ENCODE measurements around the gene ILKAP. TPM values are rescaled to one million over a fixed set of nuclear protein-coding genes. Genes with fewer than 3 reads are reported as not detected.
A peak's percentile ranks its signal among the peaks of the same experiment; 100 is the strongest.

Gene ILKAP
- total and polyA plus RNA-seq, 8 donors, result 20.4 to 59.4 (median 37.8) TPM

- DNase-seq, result no peak
- H3K4me3 ChIP-seq, result no peak overlapping the region
- peak overlapping the region in 1 of 5 donors; percentile 73 for H3K27ac ChIP-seq
- WGBS, 5 donors, result 83 to 91% (median 88%) methylated on average over 11 of the region's 11 CpGs
- no peaks in the 10 kb centered on the region for H3K27me3 ChIP-seq
- intact Hi-C loops (cut with DNase I; ENCODE audit: low total_unique reads), result no loop called here
- H3K9me3 ChIP-seq, result no peaks in the 10 kb centered on the region
- peaks cover 0 to 9% (median 3%) of the 10 kb centered on the region in 4 donors for H3K36me3 ChIP-seq
- peaks cover 0 to 53% (median 24%) of the 10 kb centered on the region in 4 donors for H3K4me1 ChIP-seq
- TF ChIP-seq POLR2A (IDR thresholded peaks at IDR 0.05) (no peak), CTCF (IDR thresholded peaks at IDR 0.05) (no peak)
These were observed 24.1 kb upstream of the ILKAP start for GRCh38 chr2:238227587-238228032.

- no peak overlapping the region for H3K4me3 ChIP-seq
- intact Hi-C loops (cut with DNase I; ENCODE audit: low total_unique reads), result no loop called here
- peaks cover 0 to 9% (median 3%) of the 10 kb centered on the region in 4 donors for H3K36me3 ChIP-seq
- peaks cover 0 to 53% (median 23%) of the 10 kb centered on the region in 4 donors for H3K4me1 ChIP-seq
- no peak for DNase-seq
- H3K9me3 ChIP-seq, result no peaks in the 10 kb centered on the region
- no peaks in the 10 kb centered on the region for H3K27me3 ChIP-seq
- H3K27ac ChIP-seq, result peak overlapping the region in 1 of 5 donors; percentile 73
- WGBS, 5 donors, result 75 to 93% (median 80%) methylated on average over 6 to 8 of the region's 8 CpGs
- TF ChIP-seq POLR2A (IDR thresholded peaks at IDR 0.05) (no peak), POLR2AphosphoS5 (IDR thresholded peaks at IDR 0.05) (no peak), CTCF (IDR thresholded peaks at IDR 0.05) (no peak), EP300 (IDR thresholded peaks at IDR 0.05) (no peak)
These were observed 23.4 kb upstream of the ILKAP start for GRCh38 chr2:238226698-238227586.

- Histone ChIP-seq H3K27me3 (no peaks in the 10 kb centered on the region), H3K36me3 (peaks cover 0 to 9% (median 3%) of the 10 kb centered on the region in 4 donors), H3K4me3 (no peak overlapping the region), H3K9me3 (no peaks in the 10 kb centered on the region), H3K27ac (peak overlapping the region in 1 of 5 donors; percentile 49), H3K4me1 (peaks cover 0 to 46% (median 15%) of the 10 kb centered on the region in 4 donors)
- peak; percentile 62 to 69 for DNase-seq
- TF ChIP-seq EP300 (IDR thresholded peaks at IDR 0.05), result no peak
- intact Hi-C loops (cut with DNase I; ENCODE audit: low total_unique reads), result no loop called here
- 63 to 75% (median 70%) methylated on average over 35 to 38 of the region's 38 CpGs for WGBS, 5 donors
These were observed 22.6 kb upstream of the ILKAP start for GRCh38 chr2:238225911-238226697.

GRCh38 chr2:238225121-238225520 lies 21.6 kb upstream of the ILKAP start:
- Histone ChIP-seq H3K4me3 (no peak overlapping the region), H3K27me3 (no peaks in the 10 kb centered on the region), H3K27ac (no peak overlapping the region), H3K36me3 (peaks cover 0 to 9% (median 3%) of the 10 kb centered on the region in 4 donors), H3K4me1 (peaks cover 0 to 38% (median 12%) of the 10 kb centered on the region in 4 donors), H3K9me3 (no peaks in the 10 kb centered on the region)
- no peak for DNase-seq
- intact Hi-C loops (cut with DNase I; ENCODE audit: low total_unique reads), result no loop called here
- WGBS, 5 donors, result 90 to 100% (median 94%) methylated on average over 2 to 13 of the region's 13 CpGs
- TF ChIP-seq EP300 (IDR thresholded peaks at IDR 0.05) (no peak), POLR2AphosphoS5 (IDR thresholded peaks at IDR 0.05) (no peak), POLR2A (IDR thresholded peaks at IDR 0.05) (no peak), CTCF (IDR thresholded peaks at IDR 0.05) (no peak)

Measured in stomach (tissue), 9 donors.